Measurements from ENCODE around the gene MNS1. TPM values are rescaled to one million over a fixed set of nuclear protein-coding genes. Genes with fewer than 3 reads are reported as not detected.
A peak's percentile ranks its signal among the peaks of the same experiment; 100 is the strongest.
"Not testable (repeated sequence)": the region's sequence is repeated elsewhere in the genome, so short reads cannot be mapped to it uniquely, and the experiment has no call there.

Gene MNS1
- polyA plus RNA-seq (2013, experiment 1 of 2; ENCODE audit: insufficient read length): 4.9 TPM
- 3.1 TPM for polyA plus RNA-seq (2013, experiment 2 of 2; ENCODE audit: insufficient read length)

GRCh38 chr15:56464893-56465520, at the start of gene MNS1:
Gene MNS1, minus strand, starts transcription at chr15:56465137. Its CDS starts 165 bp downstream, at chr15:56464972.
- peak; percentile 95 for DNase-seq

GRCh38 chr15:56496635-56497034, 31.7 kb upstream of the MNS1 start:
- DNase-seq: peak; percentile 66

- DNase-seq: no peak
Measured at GRCh38 chr15:56495533-56495932, 30.6 kb upstream of the MNS1 start.

- DNase-seq: no peak
Measured at GRCh38 chr15:56495053-56495452, 30.1 kb upstream of the MNS1 start.

- DNase-seq: no peak
Measured at GRCh38 chr15:56492791-56493555, 28.0 kb upstream of the MNS1 start.

- no peak for DNase-seq
Measured at GRCh38 chr15:56492236-56492635, 27.3 kb upstream of the MNS1 start.

- peak; percentile 68 for DNase-seq
Measured at GRCh38 chr15:56491110-56491722, 26.3 kb upstream of the MNS1 start.

GRCh38 chr15:56490461-56490860, 25.5 kb upstream of the MNS1 start:
- DNase-seq: no peak

- not testable (repeated sequence) for DNase-seq
Measured at GRCh38 chr15:56486206-56486605, 21.3 kb upstream of the MNS1 start.

- DNase-seq: not testable (repeated sequence)
Measured at GRCh38 chr15:56485426-56485825, 20.5 kb upstream of the MNS1 start.

- DNase-seq: peak; percentile 30
Measured at GRCh38 chr15:56484287-56484686, 19.4 kb upstream of the MNS1 start.

GRCh38 chr15:56475351-56475750, 10.4 kb upstream of the MNS1 start:
- DNase-seq: no peak

- no peak for DNase-seq
Measured at GRCh38 chr15:56473017-56473416, 8.1 kb upstream of the MNS1 start.

GRCh38 chr15:56472278-56472677, 7.3 kb upstream of the MNS1 start:
- DNase-seq: no peak

- DNase-seq: no peak
Measured at GRCh38 chr15:56471440-56472069, 6.6 kb upstream of the MNS1 start.

GRCh38 chr15:56469483-56469882, 4.5 kb upstream of the MNS1 start:
- no peak for DNase-seq

GRCh38 chr15:56468401-56468800, 3.5 kb upstream of the MNS1 start:
- no peak for DNase-seq

GRCh38 chr15:56467616-56468015, 2.7 kb upstream of the MNS1 start:
- no peak for DNase-seq

- DNase-seq: no peak
Measured at GRCh38 chr15:56460947-56461346, 4.0 kb downstream of the MNS1 start.

- peak; percentile 38 for DNase-seq
Measured at GRCh38 chr15:56460071-56460470, 4.9 kb downstream of the MNS1 start.

GRCh38 chr15:56459096-56459495, 5.8 kb downstream of the MNS1 start:
- DNase-seq: no peak

GRCh38 chr15:56456229-56456628, 8.7 kb downstream of the MNS1 start:
- no peak for DNase-seq

GRCh38 chr15:56454836-56455235, 10.1 kb downstream of the MNS1 start:
- no peak for DNase-seq

All from fibroblast of skin of back (primary cell).